ENCODE measurements around the gene MAP3K14.

DNA sequence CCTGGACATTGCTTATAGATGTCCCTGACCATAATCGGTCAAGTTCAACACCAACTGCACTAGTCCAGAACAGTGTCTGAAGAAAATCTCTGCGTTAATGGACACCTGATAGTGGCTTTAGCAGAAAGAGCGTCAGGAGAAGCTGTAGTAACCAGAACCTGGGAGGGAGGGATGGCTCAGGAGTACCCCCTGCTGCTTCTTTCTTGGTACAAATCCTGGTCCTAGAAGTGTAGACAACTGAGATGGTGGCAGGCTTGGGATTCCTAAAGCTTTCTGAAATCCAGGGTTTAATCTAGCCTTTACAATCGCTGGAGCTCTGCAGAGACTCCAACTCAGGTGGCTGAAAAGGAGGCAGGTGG is 5.4 kb downstream of the MAP3K14 start:
- TF ChIP-seq, protein P1, sequence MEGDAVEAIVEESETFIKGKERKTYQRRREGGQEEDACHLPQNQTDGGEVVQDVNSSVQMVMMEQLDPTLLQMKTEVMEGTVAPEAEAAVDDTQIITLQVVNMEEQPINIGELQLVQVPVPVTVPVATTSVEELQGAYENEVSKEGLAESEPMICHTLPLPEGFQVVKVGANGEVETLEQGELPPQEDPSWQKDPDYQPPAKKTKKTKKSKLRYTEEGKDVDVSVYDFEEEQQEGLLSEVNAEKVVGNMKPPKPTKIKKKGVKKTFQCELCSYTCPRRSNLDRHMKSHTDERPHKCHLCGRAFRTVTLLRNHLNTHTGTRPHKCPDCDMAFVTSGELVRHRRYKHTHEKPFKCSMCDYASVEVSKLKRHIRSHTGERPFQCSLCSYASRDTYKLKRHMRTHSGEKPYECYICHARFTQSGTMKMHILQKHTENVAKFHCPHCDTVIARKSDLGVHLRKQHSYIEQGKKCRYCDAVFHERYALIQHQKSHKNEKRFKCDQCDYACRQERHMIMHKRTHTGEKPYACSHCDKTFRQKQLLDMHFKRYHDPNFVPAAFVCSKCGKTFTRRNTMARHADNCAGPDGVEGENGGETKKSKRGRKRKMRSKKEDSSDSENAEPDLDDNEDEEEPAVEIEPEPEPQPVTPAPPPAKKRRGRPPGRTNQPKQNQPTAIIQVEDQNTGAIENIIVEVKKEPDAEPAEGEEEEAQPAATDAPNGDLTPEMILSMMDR (IDR thresholded peaks at IDR 0.05): no peak
- no peak for TF ChIP-seq POLR2A (IDR thresholded peaks at IDR 0.05)

Measured in prostate gland (tissue), 2 donors.